Pancreas (tissue), 10 donors: Measurements from ENCODE around the gene GP1BB. TPM values are rescaled to one million over a fixed set of nuclear protein-coding genes. Genes with fewer than 3 reads are reported as not detected.

Source experiments
- ATAC-seq, 4 donors: fragments of 200-7000 bp; cut with Tn5 transposase; one replicate each; pipeline versions ENCODE4 v1.8.0 to v1.9.1; 2020; ENCODE audit warnings: mild to moderate bottlenecking in 4 of 4, moderate library complexity in 4 of 4
- DNase-seq, 6 donors: peaks; one replicate each; pipeline ENCODE4 v3.0.0-alpha.2; 2020
- FAIRE-seq: peaks from 2 replicates; lab custom pipeline; 2012; peaks lifted over from hg19 to GRCh38; lab: Jason Lieb, UNC
- H3K27ac ChIP-seq, 4 donors: fragments of 200-600 bp; sonication (generic); 1 replicate in 3 of 4; 2 replicates in 1 of 4; pipeline versions ENCODE4 v1.5.0 to v1.8.0; 2020
- H3K27me3 ChIP-seq, 4 donors: fragments of 200-600 bp; one replicate each; pipeline ENCODE4 v1.8.0; 2021
- H3K36me3 ChIP-seq, 3 donors: fragments of 200-600 bp; sonication (generic) in 1 of 3; one replicate each; pipeline versions ENCODE4 v1.5.0 to v1.8.0; 2020 to 2021
- H3K4me1 ChIP-seq, 3 donors: fragments of 200-600 bp; one replicate each; pipeline ENCODE4 v1.8.0; 2021
- H3K4me3 ChIP-seq, 4 donors: fragments of 200-600 bp; sonication (generic) in 2 of 4; one replicate each; pipeline versions ENCODE4 v1.5.0 to v1.8.0; 2020 to 2021
- H3K9me3 ChIP-seq, 4 donors: fragments of 200-600 bp; one replicate each; pipeline ENCODE4 v1.8.0; 2021
- CTCF ChIP-seq, 4 donors: fragments of 200-600 bp; sonication (generic) in 3 of 4; IDR thresholded peaks; one replicate each; pipeline versions ENCODE4 v1.5.0 to v1.8.0; 2021; ENCODE audit warnings: antibody characterized with exemption in 4 of 4
- WGBS, 2 donors: extraction: QIAGEN DNeasy Blood & Tissue Kit; methylation state at CpG; one replicate each; pipeline ENCODE4 v1.1.7; 2013; 5-methylcytosine and 5-hydroxymethylcytosine counted together
- intact Hi-C, 3 donors: fragments of 100-400 bp; cut with DNase I; formaldehyde crosslinking; loops; one replicate each; pipeline versions ENCODE4 v1.11.1 to v1.14.2; 2022
- polyA plus RNA-seq, 2 donors: library from polyadenylated mRNA; stranded (reverse); fragments of 200-250 nt; gene quantifications; one replicate each; pipeline ENCODE4 v1.2.3, GENCODE V29; 2013
- total RNA-seq, 6 donors: library from RNA; stranded (reverse); fragmentation: NEBNext Ultra II Directional in 4 of 6; extraction: Animal tissue kit (Norgen Biotek cat#: 25700) in 4 of 6; gene quantifications; one replicate each; pipeline versions ENCODE4 v1.2.1 to v1.2.4, GENCODE V29; 2021 to 2023
- donor health status: healthy with polysubstance abuse.
- donor health status: DM: no; HTN: no; CAD: no; lungs with moderate emphysema.
- donor health status: DM: no; HTN: no; CAD: no.
- donor health status: control.
- donor health status: control.
- donor health status: Bipolar disorder and iron deficiency.
- donor health status: DM: yes; HTN: yes; CAD: no.
- donor health status: DM: no; HTN: no; CAD: no.
- donor health status: DM: no; HTN: no; CAD: no.
- donor health status: DM: yes; HTN: yes; CAD: no.

The GP1BB gene
- total and polyA plus RNA-seq, 8 donors = 1.2 to 21.2 (median 1.5) TPM; not detected in 2

GRCh38 chr22:19757140-19757984 is 34.0 kb downstream of the GP1BB start:
- Histone ChIP-seq H3K4me1 (peaks cover 0 to 4% (median 0%) of the 10 kb centered on the region in 3 donors), H3K4me3 (peak overlapping the region in 1 of 4 donors; percentile 33), H3K27ac (no peak overlapping the region), H3K9me3 (no peaks in the 10 kb centered on the region), H3K27me3 (peaks cover 0 to 19% (median 11%) of the 10 kb centered on the region in 4 donors), H3K36me3 (no peaks in the 10 kb centered on the region)
- intact Hi-C loops = no loop called here
- DNase-seq (peak in 1 of 6 donors; percentile 55), FAIRE-seq (no peak), ATAC-seq (peak in 3 of 4 donors; percentile 14 to 30 (median 22))
- no peak for TF ChIP-seq CTCF (IDR thresholded peaks at IDR 0.05)
- WGBS, 2 donors = 34 to 37% methylated on average over 15 to 16 of the region's 16 CpGs

- H3K36me3 ChIP-seq = no peaks in the 10 kb centered on the region
- ATAC-seq (no peak), FAIRE-seq (no peak), DNase-seq (peak in 1 of 6 donors; percentile 62)
- 41 to 47% methylated on average over 35 to 43 of the region's 43 CpGs for WGBS, 2 donors
- no peaks in the 10 kb centered on the region for H3K9me3 ChIP-seq
- peaks cover 0 to 4% (median 0%) of the 10 kb centered on the region in 3 donors for H3K4me1 ChIP-seq
- no peak for TF ChIP-seq CTCF (IDR thresholded peaks at IDR 0.05)
- H3K4me3 ChIP-seq = no peak overlapping the region
- H3K27me3 ChIP-seq = peaks cover 0 to 19% (median 11%) of the 10 kb centered on the region in 4 donors
- intact Hi-C loops = no loop called here
- H3K27ac ChIP-seq = no peak overlapping the region
Measured at GRCh38 chr22:19757985-19758895, 34.9 kb downstream of the GP1BB start.

GRCh38 chr22:19758896-19759426 is 35.6 kb downstream of the GP1BB start:
- Histone ChIP-seq H3K27ac (no peak overlapping the region), H3K27me3 (peaks cover 0 to 19% (median 11%) of the 10 kb centered on the region in 4 donors)
- WGBS, 2 donors = 10 to 11% methylated on average over 20 to 21 of the region's 21 CpGs

More at GRCh38 chr22:19758896-19759426, 35.6 kb downstream of the GP1BB start:
- intact Hi-C loops = no loop called here
- Histone ChIP-seq H3K9me3 (no peaks in the 10 kb centered on the region), H3K4me1 (peaks cover 0 to 4% (median 0%) of the 10 kb centered on the region in 3 donors), H3K36me3 (no peaks in the 10 kb centered on the region), H3K4me3 (no peak overlapping the region)
- ATAC-seq (no peak), DNase-seq (peak in 1 of 6 donors; percentile 63), FAIRE-seq (no peak)
- TF ChIP-seq CTCF (IDR thresholded peaks at IDR 0.05) = no peak
